Measurements from ENCODE around the gene CREM.

GRCh38 chr10:35184527-35185171, 58.0 kb downstream of the CREM start:
- TF ChIP-seq SUZ12 (IDR thresholded peaks at IDR 0.05; ENCODE audit: extremely low read depth, insufficient read depth, insufficient read length), result no peak
- no peak for TF ChIP-seq YY1 (IDR thresholded peaks at IDR 0.05; ENCODE audit: insufficient read depth, insufficient read length)
- TF ChIP-seq ZNF274 (IDR thresholded peaks at IDR 0.05; ENCODE audit: low read depth, low read length), result no peak

All from NT2/D1 (cell line).